Duodenal mucosa (tissue), 2 donors: ENCODE data around the gene SMIM15.

Experiments
- H3K27ac ChIP-seq: one replicate; pipeline ENCODE4 v1.7.0; 2013; ENCODE audit warnings: low read depth, low read length
- H3K27me3 ChIP-seq, 2 donors: one replicate each; pipeline ENCODE4 v1.7.0; 2013; ENCODE audit warnings: low read length in 2 of 2, control low read depth in 1 of 2; ENCODE audit not compliant: insufficient read depth in 2 of 2, control insufficient read depth in 1 of 2
- H3K36me3 ChIP-seq, 2 donors: one replicate each; pipeline ENCODE4 v1.7.0; 2013; ENCODE audit warnings: low read length in 2 of 2, control low read depth in 1 of 2; ENCODE audit not compliant: insufficient read depth in 2 of 2, control insufficient read depth in 1 of 2
- H3K4me1 ChIP-seq, 2 donors: one replicate each; pipeline ENCODE4 v1.7.0; 2013; ENCODE audit warnings: low read length in 2 of 2, control low read depth in 1 of 2; ENCODE audit not compliant: insufficient read depth in 2 of 2, control insufficient read depth in 1 of 2
- H3K4me3 ChIP-seq, 2 donors: one replicate each; pipeline ENCODE4 v1.7.0; 2013; ENCODE audit warnings: low read length in 2 of 2, low read depth in 1 of 2
- H3K9ac ChIP-seq, 2 donors: one replicate each; pipeline ENCODE4 v1.7.0; 2013; ENCODE audit warnings: low read length in 2 of 2, low read depth in 1 of 2
- H3K9me3 ChIP-seq, 2 donors: one replicate each; pipeline ENCODE4 v1.7.0; 2013; ENCODE audit warnings: low read length in 2 of 2, control low read depth in 1 of 2; ENCODE audit not compliant: control insufficient read depth in 1 of 2

Gene SMIM15

DNA sequence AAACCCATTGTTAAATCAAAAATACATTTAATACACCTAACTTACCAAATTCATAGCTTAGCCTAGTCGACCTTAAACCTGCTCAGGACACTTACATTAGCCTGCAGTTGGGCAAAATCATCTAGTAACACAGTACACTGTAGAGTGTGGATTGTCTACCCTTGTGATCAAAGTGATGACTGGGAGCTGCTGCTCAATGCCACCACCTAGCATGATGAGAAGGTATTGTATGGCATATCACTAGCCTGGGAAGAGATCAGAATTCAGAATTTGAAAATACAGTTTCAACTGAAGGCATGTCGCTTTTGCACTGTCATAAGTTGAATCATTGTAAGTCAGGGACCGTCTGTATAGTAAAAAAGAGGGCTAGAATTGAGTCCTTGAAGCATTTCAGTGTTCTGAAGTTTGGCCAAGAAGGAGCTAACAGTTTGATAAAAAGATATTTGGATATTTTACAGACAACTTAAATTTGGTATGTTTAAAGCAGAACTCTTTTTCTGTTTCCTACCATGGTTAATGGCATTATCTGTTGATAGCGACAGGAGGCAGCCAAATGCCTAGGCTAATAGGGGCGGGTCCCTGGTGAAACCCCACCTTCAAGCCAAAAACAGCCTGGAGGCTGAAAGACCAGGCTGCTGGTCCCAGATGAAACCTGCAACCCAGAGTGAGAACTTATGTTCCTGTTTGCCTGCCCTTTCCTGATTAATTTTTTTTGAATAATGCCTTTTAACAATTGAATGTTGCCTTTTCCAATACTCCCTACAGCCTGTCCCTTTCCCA is 23.0 kb downstream of the SMIM15 start:
- no peaks in the 10 kb centered on the region for H3K9me3 ChIP-seq
- no peak overlapping the region for H3K9ac ChIP-seq
- H3K27ac ChIP-seq: no peak overlapping the region
- H3K4me3 ChIP-seq: no peak overlapping the region
- H3K4me1 ChIP-seq: no peaks in the 10 kb centered on the region
- H3K27me3 ChIP-seq: no peaks in the 10 kb centered on the region
- no peaks in the 10 kb centered on the region for H3K36me3 ChIP-seq

DNA sequence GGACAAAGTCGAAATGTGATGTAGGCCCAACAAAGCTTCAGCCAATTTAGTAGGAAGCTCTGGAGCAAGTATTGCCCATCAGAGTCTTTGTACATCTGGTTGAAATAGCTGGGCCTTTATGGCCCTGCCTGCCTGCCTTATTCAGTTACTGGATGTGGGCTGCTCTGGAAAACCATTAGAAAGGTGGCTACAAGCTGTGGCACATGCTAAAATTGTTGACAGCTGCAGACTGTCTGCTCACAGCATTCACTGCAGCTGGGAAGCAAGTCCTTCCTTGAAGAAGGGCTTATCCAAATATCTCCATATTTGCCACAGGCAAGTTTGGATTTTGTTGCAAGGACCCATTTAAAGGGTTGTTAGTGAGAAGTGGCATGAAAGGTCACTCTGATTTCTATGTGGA is 24.4 kb downstream of the SMIM15 start:
- Histone ChIP-seq H3K4me3 (no peak overlapping the region), H3K36me3 (no peaks in the 10 kb centered on the region), H3K27ac (no peak overlapping the region), H3K9me3 (no peaks in the 10 kb centered on the region), H3K9ac (no peak overlapping the region), H3K4me1 (no peaks in the 10 kb centered on the region), H3K27me3 (no peaks in the 10 kb centered on the region)

DNA sequence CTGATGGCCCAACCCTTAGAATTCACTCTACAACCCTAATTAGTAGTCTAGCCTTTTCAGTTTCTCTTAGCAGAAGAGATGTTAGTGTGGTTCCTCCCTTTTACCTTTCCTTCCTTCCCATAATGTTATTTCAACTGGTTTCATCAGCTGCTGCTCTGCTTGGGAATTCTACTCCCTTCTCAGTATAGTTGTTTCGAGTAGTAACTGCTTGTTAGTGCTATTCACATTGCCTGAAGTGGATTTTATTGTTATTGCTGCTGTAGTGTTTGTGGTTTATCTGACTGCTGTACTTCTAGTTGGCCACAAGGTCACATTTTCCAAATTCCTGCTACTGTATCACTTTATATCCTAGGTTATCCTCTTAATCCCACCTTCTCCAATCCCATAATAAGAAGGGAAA is 29.7 kb downstream of the SMIM15 start:
- Histone ChIP-seq H3K27ac (no peak overlapping the region), H3K4me1 (no peaks in the 10 kb centered on the region), H3K9ac (no peak overlapping the region), H3K9me3 (no peaks in the 10 kb centered on the region), H3K36me3 (no peaks in the 10 kb centered on the region), H3K4me3 (no peak overlapping the region), H3K27me3 (no peaks in the 10 kb centered on the region)

DNA sequence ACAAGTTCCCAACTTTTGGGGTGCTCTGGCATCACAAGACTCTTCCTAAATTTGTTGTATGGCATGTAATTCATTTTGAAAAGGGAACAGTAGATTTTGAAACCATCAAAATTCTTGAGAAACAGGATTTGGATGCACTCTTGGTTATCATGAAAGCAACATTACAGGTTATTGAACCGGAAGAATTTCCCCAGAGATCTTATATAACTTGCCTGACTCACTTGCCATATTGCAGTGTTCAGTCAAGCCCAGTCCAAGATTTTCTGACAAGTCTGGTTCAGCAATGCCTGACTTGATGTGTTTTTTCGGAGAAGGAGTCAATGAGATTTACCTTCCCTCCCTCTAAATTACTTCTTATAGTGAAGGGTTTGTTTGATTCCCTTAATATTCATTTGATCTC is 32.0 kb downstream of the SMIM15 start:
- no peak overlapping the region for H3K9ac ChIP-seq

DNA sequence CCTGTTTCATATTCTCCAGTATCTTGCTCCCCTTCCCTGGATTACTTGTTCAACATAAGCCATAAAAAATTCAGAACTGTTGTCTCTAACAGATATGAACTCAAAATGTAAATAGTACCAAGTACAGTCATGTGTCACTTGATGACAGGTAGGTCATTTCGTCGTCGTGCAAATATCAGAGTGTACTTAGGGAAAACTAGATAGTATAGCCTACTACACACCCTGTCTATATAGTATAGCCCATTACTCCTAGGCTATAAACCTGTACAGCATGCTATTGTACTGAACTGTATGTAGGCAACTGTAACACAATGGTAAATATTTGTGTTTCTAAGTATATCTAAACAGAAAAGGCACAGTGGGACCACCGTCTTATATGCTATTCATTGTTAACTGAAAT is 39.1 kb downstream of the SMIM15 start:
- Histone ChIP-seq H3K4me3 (no peak overlapping the region), H3K4me1 (no peaks in the 10 kb centered on the region), H3K9me3 (no peaks in the 10 kb centered on the region), H3K36me3 (no peaks in the 10 kb centered on the region), H3K27ac (no peak overlapping the region), H3K27me3 (no peaks in the 10 kb centered on the region), H3K9ac (no peak overlapping the region)

More for the DNA sequence above, 32.0 kb downstream of the SMIM15 start:
- H3K27me3 ChIP-seq: no peaks in the 10 kb centered on the region
- H3K9me3 ChIP-seq: no peaks in the 10 kb centered on the region
- no peak overlapping the region for H3K27ac ChIP-seq
- H3K4me1 ChIP-seq: no peaks in the 10 kb centered on the region
- H3K4me3 ChIP-seq: no peak overlapping the region
- H3K36me3 ChIP-seq: no peaks in the 10 kb centered on the region

DNA sequence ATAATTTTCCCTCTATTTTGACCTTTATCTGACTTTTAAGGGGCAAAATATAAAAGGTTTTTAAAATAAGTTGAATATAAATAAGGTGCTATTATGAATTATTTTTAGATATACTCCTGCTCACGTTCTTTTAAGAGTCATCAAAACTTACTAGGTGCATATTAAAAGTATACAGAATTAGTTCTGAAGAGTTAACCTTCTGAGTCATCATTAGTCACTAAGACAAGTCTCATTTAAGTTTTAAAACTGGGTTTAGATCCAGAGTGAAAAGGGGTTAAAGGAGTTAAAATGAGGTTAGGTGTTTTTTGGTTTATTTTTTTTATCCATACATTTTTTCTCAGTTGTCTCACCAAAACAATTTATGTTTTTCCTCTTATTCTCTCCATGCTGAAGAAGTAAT is 41.7 kb downstream of the SMIM15 start:
- H3K9me3 ChIP-seq: no peaks in the 10 kb centered on the region
- no peak overlapping the region for H3K4me3 ChIP-seq
- H3K27ac ChIP-seq: no peak overlapping the region
- no peaks in the 10 kb centered on the region for H3K4me1 ChIP-seq
- H3K27me3 ChIP-seq: no peaks in the 10 kb centered on the region
- no peak overlapping the region for H3K9ac ChIP-seq
- no peaks in the 10 kb centered on the region for H3K36me3 ChIP-seq

DNA sequence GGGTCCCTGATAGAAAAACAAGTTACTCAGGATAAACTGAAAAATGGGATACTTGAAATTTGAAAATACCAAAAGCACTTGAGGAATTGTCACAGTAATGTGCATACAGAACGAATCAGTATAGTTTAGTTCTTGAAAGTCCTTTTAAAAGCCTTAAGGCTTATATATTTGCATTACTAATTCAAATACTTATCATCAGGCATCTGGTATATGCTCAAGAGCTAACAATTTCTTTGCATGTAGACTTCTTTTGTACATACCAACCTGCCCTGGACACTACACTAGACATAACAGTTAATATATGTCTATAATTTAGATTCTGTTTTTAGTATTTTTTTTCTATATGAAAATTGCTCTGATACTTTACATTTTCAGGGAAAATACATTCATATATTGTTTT is 43.2 kb downstream of the SMIM15 start:
- H3K27me3 ChIP-seq: no peaks in the 10 kb centered on the region
- H3K36me3 ChIP-seq: no peaks in the 10 kb centered on the region
- no peak overlapping the region for H3K4me3 ChIP-seq
- H3K4me1 ChIP-seq: no peaks in the 10 kb centered on the region
- H3K9me3 ChIP-seq: no peaks in the 10 kb centered on the region
- H3K9ac ChIP-seq: no peak overlapping the region
- H3K27ac ChIP-seq: no peak overlapping the region

DNA sequence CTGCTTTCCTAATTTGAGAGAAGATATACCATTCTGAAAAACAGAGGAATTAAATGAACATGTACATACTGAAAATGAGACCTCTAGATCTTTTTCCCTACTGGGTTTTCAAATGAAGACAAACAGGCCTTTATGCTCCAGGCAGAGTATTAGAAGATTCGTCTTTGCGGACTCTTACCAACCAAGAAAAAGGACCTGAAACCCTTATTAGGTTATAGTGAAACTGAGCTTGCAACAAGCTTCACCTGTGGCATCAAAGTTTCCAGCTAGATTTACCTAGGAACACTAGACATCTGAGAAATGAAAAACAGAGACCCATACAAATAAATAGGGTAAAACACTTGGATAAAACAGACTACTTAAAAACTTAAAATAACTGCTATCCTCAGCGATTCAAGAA is 46.3 kb downstream of the SMIM15 start:
- H3K4me3 ChIP-seq: no peak overlapping the region
- no peak overlapping the region for H3K27ac ChIP-seq
- H3K9me3 ChIP-seq: peaks cover 0 to 4% of the 10 kb centered on the region in 2 donors
- H3K36me3 ChIP-seq: no peaks in the 10 kb centered on the region
- H3K4me1 ChIP-seq: no peaks in the 10 kb centered on the region
- no peaks in the 10 kb centered on the region for H3K27me3 ChIP-seq
- no peak overlapping the region for H3K9ac ChIP-seq

DNA sequence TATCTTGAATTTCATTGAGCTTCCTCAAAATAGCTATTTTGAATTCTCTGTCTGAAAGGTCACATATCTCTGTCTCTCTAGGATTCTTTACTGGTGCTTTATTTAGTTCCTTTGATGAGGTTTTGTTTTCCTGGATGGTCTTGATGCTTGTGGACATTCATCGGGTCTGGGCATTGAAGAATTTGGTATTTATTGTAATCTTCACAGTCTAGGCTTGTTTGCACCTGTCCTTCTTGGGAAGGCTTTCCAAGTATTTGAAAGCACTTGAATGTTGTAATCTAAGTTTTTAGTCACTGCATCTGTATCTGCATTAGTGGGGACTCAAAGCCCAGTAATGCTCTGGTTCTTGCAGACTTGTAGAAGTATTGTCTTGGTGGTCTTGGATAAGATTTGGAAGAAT is 47.8 kb downstream of the SMIM15 start:
- Histone ChIP-seq H3K27me3 (no peaks in the 10 kb centered on the region), H3K27ac (no peak overlapping the region), H3K9me3 (peaks cover 0 to 4% of the 10 kb centered on the region in 2 donors), H3K4me3 (no peak overlapping the region), H3K9ac (no peak overlapping the region), H3K4me1 (no peaks in the 10 kb centered on the region), H3K36me3 (no peaks in the 10 kb centered on the region)
